KMS-11 (cell line): ENCODE data around the gene SLAMF7.

Experiments
- H2AFZ ChIP-seq: fragments of 200-600 bp; sonication (generic); 2 replicates; pipeline ENCODE4 v1.6.1; 2016; ENCODE audit warnings: antibody characterized with exemption, mixed run types, low read depth
- H3K27ac ChIP-seq: fragments of 200-600 bp; sonication (generic); 2 replicates; pipeline ENCODE4 v1.6.1; 2016; ENCODE audit warnings: mild to moderate bottlenecking, mixed run types
- H3K27me3 ChIP-seq: fragments of 200-600 bp; sonication (generic); 2 replicates; pipeline ENCODE4 v1.6.1; 2017; ENCODE audit warnings: mild to moderate bottlenecking, low read depth, mixed run types, moderate library complexity; ENCODE audit not compliant: insufficient read depth
- H3K36me3 ChIP-seq: fragments of 200-600 bp; sonication (generic); 2 replicates; pipeline ENCODE4 v1.6.1; 2017; ENCODE audit warnings: mild to moderate bottlenecking, mixed run types; ENCODE audit not compliant: insufficient read depth
- H3K4me1 ChIP-seq: fragments of 200-600 bp; sonication (generic); 2 replicates; pipeline ENCODE4 v1.6.1; 2016; ENCODE audit warnings: mild to moderate bottlenecking, low read depth, mixed run types; ENCODE audit not compliant: poor library complexity, severe bottlenecking
- H3K4me2 ChIP-seq: fragments of 200-600 bp; sonication (generic); 2 replicates; pipeline ENCODE4 v1.7.0; 2016; ENCODE audit warnings: mild to moderate bottlenecking, mixed run types
- H3K4me3 ChIP-seq: fragments of 200-600 bp; sonication (generic); IDR thresholded peaks from 2 replicates; pipeline ENCODE4 v1.6.1; 2017; ENCODE audit warnings: low read depth, low read length, mixed read lengths; ENCODE audit not compliant: insufficient read depth
- H3K79me2 ChIP-seq: fragments of 200-600 bp; sonication (generic); 2 replicates; pipeline ENCODE4 v1.6.1; 2016; ENCODE audit warnings: low read depth, mixed run types; ENCODE audit not compliant: insufficient read depth
- H3K9ac ChIP-seq: fragments of 200-600 bp; sonication (generic); 2 replicates; pipeline ENCODE4 v1.6.1; 2016; ENCODE audit warnings: mild to moderate bottlenecking, mixed run types
- H4K20me1 ChIP-seq: fragments of 200-600 bp; sonication (generic); 2 replicates; pipeline ENCODE4 v1.6.1; 2016; ENCODE audit warnings: mild to moderate bottlenecking, mixed run types; ENCODE audit not compliant: insufficient read depth
- TF ChIP-seq, protein P1 (sequence below): fragments of 200-600 bp; sonication (generic); conservative IDR thresholded peaks from 2 replicates; pipeline ENCODE4 v1.6.1; 2017; ENCODE audit warnings: low read depth, mild to moderate bottlenecking, antibody characterized with exemption, low read length, moderate library complexity, mixed read lengths

Gene SLAMF7

DNA sequence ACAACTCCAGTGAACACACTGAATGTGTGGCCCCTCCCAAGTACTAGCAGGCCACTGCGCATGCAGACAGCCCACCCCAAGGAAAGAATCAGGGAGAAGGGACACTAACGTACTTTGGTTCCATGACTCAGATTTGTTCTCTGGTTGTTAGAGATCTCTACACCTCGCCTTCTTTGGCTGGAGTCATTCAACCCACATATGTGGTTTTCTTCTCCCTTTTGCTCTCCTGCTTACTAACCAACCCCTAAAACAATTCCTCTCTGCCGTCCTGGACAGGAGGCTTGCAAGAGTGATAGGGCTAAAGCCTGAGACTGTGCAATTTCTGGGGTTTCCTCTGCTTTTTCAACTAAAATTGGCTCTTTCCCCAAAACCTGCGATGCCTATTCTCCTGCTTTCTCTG lies 21.7 kb upstream of the SLAMF7 start:
- Histone ChIP-seq H3K9ac (no peak overlapping the region), H3K4me3 (no peak overlapping the region), H3K79me2 (no peaks in the 10 kb centered on the region), H4K20me1 (no peaks in the 10 kb centered on the region), H3K27ac (no peak overlapping the region), H3K27me3 (no peaks in the 10 kb centered on the region), H2AFZ (no peak overlapping the region), H3K4me1 (peaks cover 26% of the 10 kb centered on the region), H3K36me3 (no peaks in the 10 kb centered on the region), H3K4me2 (no peak overlapping the region)
- TF ChIP-seq, protein P1, sequence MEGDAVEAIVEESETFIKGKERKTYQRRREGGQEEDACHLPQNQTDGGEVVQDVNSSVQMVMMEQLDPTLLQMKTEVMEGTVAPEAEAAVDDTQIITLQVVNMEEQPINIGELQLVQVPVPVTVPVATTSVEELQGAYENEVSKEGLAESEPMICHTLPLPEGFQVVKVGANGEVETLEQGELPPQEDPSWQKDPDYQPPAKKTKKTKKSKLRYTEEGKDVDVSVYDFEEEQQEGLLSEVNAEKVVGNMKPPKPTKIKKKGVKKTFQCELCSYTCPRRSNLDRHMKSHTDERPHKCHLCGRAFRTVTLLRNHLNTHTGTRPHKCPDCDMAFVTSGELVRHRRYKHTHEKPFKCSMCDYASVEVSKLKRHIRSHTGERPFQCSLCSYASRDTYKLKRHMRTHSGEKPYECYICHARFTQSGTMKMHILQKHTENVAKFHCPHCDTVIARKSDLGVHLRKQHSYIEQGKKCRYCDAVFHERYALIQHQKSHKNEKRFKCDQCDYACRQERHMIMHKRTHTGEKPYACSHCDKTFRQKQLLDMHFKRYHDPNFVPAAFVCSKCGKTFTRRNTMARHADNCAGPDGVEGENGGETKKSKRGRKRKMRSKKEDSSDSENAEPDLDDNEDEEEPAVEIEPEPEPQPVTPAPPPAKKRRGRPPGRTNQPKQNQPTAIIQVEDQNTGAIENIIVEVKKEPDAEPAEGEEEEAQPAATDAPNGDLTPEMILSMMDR: no peak

DNA sequence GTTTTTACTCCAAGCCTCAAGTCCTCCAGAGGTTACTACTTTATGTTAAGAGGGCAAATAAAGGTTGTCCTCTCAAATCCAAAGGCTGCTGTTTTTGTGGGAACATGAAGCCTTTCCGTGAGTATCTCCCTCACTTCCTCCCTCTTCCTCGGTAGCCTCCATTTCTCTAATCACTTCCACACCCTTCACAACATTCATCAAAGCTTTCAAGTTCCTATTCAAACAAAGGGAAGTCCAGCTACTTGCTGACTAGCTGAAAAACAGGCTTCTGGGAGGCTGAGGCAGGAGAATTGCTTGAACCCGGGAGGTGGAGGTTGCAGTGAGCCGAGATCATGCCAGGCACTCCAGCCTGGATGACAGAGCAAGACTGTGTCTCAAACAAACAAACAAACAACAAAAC lies 20.8 kb upstream of the SLAMF7 start:
- Histone ChIP-seq H3K4me1 (peaks cover 17% of the 10 kb centered on the region), H3K4me2 (no peak overlapping the region), H4K20me1 (no peaks in the 10 kb centered on the region), H3K79me2 (no peaks in the 10 kb centered on the region), H3K27me3 (no peaks in the 10 kb centered on the region), H2AFZ (no peak overlapping the region), H3K36me3 (no peaks in the 10 kb centered on the region), H3K4me3 (no peak overlapping the region), H3K9ac (no peak overlapping the region), H3K27ac (no peak overlapping the region)
- TF ChIP-seq, protein P1: no peak

DNA sequence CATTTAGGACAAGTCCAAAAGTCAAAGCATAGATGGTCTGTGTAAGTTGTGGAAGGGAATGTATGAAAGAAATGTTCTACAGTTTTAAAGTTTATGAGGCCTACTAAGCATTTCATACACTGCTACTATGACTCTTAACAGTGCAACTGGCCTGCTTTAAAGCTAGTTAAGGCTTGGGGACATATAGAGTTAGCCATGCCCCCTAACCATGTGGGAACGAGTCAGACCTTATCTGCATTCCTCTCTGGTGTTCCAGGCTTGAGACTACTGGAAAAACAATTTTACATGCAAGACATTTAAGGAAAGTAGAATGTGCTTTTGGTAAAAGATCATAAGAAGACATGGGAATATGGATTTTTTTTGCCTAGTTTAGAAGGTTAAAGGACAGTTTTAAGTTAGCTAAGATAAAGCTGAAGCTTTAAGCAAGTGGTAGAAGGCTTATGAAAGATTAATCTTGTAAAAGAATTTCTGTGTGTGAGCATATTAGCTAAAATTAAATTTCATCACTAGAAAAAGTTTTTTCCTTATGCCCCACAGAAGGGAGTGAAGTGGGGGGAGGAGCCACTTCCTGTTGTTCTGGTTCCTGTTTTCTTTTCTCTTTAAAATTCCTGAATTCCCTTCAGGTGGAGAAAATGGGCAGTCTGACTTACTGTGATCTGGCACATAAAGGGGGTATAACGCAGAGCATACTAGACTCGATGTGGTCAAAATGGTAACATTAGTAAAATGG lies 18.5 kb upstream of the SLAMF7 start:
- TF ChIP-seq, protein P1: no peak
- H3K4me1 ChIP-seq: peaks cover under 1% of the 10 kb centered on the region
- H3K9ac ChIP-seq: no peak overlapping the region
- H4K20me1 ChIP-seq: no peaks in the 10 kb centered on the region
- no peak overlapping the region for H3K27ac ChIP-seq
- H3K79me2 ChIP-seq: no peaks in the 10 kb centered on the region
- no peaks in the 10 kb centered on the region for H3K36me3 ChIP-seq
- H2AFZ ChIP-seq: no peak overlapping the region
- no peaks in the 10 kb centered on the region for H3K27me3 ChIP-seq
- H3K4me3 ChIP-seq: no peak overlapping the region
- H3K4me2 ChIP-seq: no peak overlapping the region

DNA sequence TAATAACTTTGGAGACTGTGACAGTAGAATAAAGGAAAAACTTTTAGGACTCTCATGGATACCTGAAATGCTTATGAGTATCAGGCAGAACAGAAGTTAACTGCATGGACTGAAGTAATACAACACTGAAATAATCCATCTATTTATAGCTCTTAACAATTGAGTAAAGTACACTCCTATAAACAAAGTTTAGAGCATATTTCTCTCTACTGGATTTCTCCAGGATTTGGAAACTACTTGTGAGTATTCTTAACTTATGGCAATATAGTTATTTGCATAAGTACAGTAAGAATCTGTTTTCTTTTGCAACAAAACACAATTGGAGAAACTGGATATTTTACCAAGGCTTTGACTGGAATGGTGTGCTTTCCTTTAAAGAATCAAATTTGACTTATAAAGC lies 17.6 kb upstream of the SLAMF7 start:
- H3K27ac ChIP-seq: no peak overlapping the region
- H3K4me2 ChIP-seq: no peak overlapping the region
- no peaks in the 10 kb centered on the region for H3K79me2 ChIP-seq
- peaks cover 10% of the 10 kb centered on the region for H3K4me1 ChIP-seq
- H3K4me3 ChIP-seq: no peak overlapping the region
- H3K9ac ChIP-seq: no peak overlapping the region
- H3K36me3 ChIP-seq: no peaks in the 10 kb centered on the region
- no peaks in the 10 kb centered on the region for H3K27me3 ChIP-seq
- H2AFZ ChIP-seq: no peak overlapping the region
- TF ChIP-seq, protein P1: no peak
- no peaks in the 10 kb centered on the region for H4K20me1 ChIP-seq
